Natural killer cell (primary cell): Measurements from ENCODE around the gene PSKH1. TPM values are rescaled to one million over a fixed set of nuclear protein-coding genes. Genes with fewer than 3 reads are reported as not detected.

ENCODE experiments used
- ATAC-seq, 3 donors: fragments of 150-1000 bp in 2 of 3; fragments of 200-7000 bp in 1 of 3; cut with Tn5 transposase; 1 replicate in 1 of 3; 2 replicates in 2 of 3; pipeline ENCODE4 v1.10.0; 2021; ENCODE audit warnings: mild to moderate bottlenecking in 2 of 3, moderate library complexity in 2 of 3
- DNase-seq, 2 donors: peaks; one replicate each; pipeline versions ENCODE4 v3.0.0 to v3.0.0-alpha.2; 2013 to 2021; ENCODE audit warnings: mixed read lengths in 1 of 2
- H3K27ac ChIP-seq: one replicate; pipeline ENCODE4 v1.5.1; 2013; ENCODE audit warnings: mild to moderate bottlenecking, low read length
- H3K27me3 ChIP-seq: one replicate; pipeline ENCODE4 v1.6.1; 2013; ENCODE audit warnings: low read length; ENCODE audit not compliant: control insufficient read depth, insufficient read depth
- H3K36me3 ChIP-seq: one replicate; pipeline ENCODE4 v1.6.1; 2013; ENCODE audit warnings: low read length; ENCODE audit not compliant: control insufficient read depth, insufficient read depth
- H3K4me1 ChIP-seq: one replicate; pipeline ENCODE4 v1.6.1; 2013; ENCODE audit warnings: low read length; ENCODE audit not compliant: control insufficient read depth, insufficient read depth
- H3K4me3 ChIP-seq: one replicate; pipeline ENCODE4 v1.5.1; 2013; ENCODE audit warnings: low read length
- H3K9me3 ChIP-seq: one replicate; pipeline ENCODE4 v1.6.1; 2013; ENCODE audit warnings: low read length; ENCODE audit not compliant: control insufficient read depth, insufficient read depth
- H3K27ac Mint-ChIP-seq, 2 donors: one replicate each; pipeline ENCODE4 v1.8.0; 2022; ENCODE audit warnings: mild to moderate bottlenecking in 2 of 2, mixed read lengths in 2 of 2, moderate library complexity in 1 of 2
- H3K27me3 Mint-ChIP-seq, 2 donors: one replicate each; pipeline ENCODE4 v1.8.0; 2022; ENCODE audit warnings: low read depth in 2 of 2, mixed read lengths in 2 of 2
- H3K36me3 Mint-ChIP-seq: one replicate; pipeline ENCODE4 v1.8.0; 2022; ENCODE audit warnings: mixed read lengths
- H3K4me1 Mint-ChIP-seq, 2 donors: one replicate each; pipeline ENCODE4 v1.8.0; 2022; ENCODE audit warnings: mixed read lengths in 2 of 2
- H3K4me3 Mint-ChIP-seq: one replicate; pipeline ENCODE4 v1.8.0; 2022; ENCODE audit warnings: mild to moderate bottlenecking, moderate library complexity, mixed read lengths
- H3K9me3 Mint-ChIP-seq, 2 donors: one replicate each; pipeline ENCODE4 v1.8.0; 2022; ENCODE audit warnings: mixed read lengths in 2 of 2
- whole genome bisulfite sequencing: methylation state at CpG from one replicate; pipeline ENCODE4 v1.1.7; 2013; ENCODE audit warnings: missing lambda C conversion rate; ENCODE audit not compliant: insufficient coverage; 5-methylcytosine and 5-hydroxymethylcytosine counted together
- intact Hi-C: fragments of 100-400 bp; cut with micrococcal nuclease; formaldehyde crosslinking; loops from one replicate; pipeline ENCODE4 v1.14.2; 2022
- total RNA-seq, 4 donors: library from RNA; stranded (reverse); fragments of 120-200 nt in 1 of 4; gene quantifications; one replicate each; pipeline versions ENCODE4 v1.2.3 to v1.2.4, GENCODE V29; 2013 to 2022
- TF ChIP-seq, protein P1 (sequence below): fragments of 200-600 bp; IDR thresholded peaks from one replicate; pipeline ENCODE4 v1.8.0; 2022; ENCODE audit warnings: antibody characterized with exemption

The PSKH1 gene
- total RNA-seq, 3 donors from 2014 or later (not counting 1 experiment from before 2014, with no cell fraction given): 16.8 to 24.7 (median 19.5) TPM

DNA sequence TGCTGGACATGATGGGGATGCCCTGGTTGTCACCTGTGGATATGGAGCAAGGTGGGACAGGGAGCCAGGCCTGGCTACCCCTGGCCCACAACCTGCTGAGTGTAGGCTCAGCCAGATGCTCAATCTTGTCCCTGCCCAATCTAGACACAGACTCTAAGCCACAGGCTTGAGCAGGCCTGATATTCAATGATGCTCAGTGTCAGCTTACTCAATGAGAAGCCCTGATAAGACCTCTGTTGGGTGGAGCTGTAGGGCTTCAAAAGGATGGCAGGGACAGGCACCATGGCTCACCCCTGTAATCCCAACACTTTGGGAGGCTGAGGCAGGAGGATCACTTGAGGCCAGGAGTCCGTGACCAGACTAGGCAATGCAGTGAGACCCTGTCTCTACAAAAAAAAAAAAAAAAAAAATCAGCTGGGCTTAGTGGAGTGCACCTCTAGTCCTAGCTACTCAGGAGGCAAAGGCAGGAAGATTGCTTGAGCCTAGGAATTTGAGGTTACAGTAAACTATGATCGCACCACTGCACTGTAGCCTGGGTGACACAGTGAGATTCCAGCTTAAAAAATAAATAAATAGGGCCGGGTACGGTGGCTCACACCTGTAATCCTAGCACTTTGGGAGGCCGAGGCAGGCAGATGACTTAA, 47.5 kb downstream of the PSKH1 start:
- Histone ChIP-seq H3K9me3 (no peaks in the 10 kb centered on the region), H3K36me3 (peaks cover 11% of the 10 kb centered on the region), H3K27me3 (no peaks in the 10 kb centered on the region), H3K4me1 (peaks cover 43% of the 10 kb centered on the region), H3K27ac (no peak overlapping the region), H3K4me3 (no peak overlapping the region)
- no peak overlapping the region for H3K4me3 Mint-ChIP-seq
- TF ChIP-seq, protein P1, sequence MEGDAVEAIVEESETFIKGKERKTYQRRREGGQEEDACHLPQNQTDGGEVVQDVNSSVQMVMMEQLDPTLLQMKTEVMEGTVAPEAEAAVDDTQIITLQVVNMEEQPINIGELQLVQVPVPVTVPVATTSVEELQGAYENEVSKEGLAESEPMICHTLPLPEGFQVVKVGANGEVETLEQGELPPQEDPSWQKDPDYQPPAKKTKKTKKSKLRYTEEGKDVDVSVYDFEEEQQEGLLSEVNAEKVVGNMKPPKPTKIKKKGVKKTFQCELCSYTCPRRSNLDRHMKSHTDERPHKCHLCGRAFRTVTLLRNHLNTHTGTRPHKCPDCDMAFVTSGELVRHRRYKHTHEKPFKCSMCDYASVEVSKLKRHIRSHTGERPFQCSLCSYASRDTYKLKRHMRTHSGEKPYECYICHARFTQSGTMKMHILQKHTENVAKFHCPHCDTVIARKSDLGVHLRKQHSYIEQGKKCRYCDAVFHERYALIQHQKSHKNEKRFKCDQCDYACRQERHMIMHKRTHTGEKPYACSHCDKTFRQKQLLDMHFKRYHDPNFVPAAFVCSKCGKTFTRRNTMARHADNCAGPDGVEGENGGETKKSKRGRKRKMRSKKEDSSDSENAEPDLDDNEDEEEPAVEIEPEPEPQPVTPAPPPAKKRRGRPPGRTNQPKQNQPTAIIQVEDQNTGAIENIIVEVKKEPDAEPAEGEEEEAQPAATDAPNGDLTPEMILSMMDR: no peak
- intact Hi-C loops: no loop called here
- no peak for ATAC-seq
- H3K36me3 Mint-ChIP-seq: no peaks in the 10 kb centered on the region
- peaks cover 30 to 38% of the 10 kb centered on the region in 2 donors for H3K4me1 Mint-ChIP-seq
- WGBS: 99% methylated on average over 5 of the region's 5 CpGs
- H3K27ac Mint-ChIP-seq: peak overlapping the region; percentile 56 to 84
- no peak for DNase-seq
- no peaks in the 10 kb centered on the region for H3K27me3 Mint-ChIP-seq
- H3K9me3 Mint-ChIP-seq: no peaks in the 10 kb centered on the region

DNA sequence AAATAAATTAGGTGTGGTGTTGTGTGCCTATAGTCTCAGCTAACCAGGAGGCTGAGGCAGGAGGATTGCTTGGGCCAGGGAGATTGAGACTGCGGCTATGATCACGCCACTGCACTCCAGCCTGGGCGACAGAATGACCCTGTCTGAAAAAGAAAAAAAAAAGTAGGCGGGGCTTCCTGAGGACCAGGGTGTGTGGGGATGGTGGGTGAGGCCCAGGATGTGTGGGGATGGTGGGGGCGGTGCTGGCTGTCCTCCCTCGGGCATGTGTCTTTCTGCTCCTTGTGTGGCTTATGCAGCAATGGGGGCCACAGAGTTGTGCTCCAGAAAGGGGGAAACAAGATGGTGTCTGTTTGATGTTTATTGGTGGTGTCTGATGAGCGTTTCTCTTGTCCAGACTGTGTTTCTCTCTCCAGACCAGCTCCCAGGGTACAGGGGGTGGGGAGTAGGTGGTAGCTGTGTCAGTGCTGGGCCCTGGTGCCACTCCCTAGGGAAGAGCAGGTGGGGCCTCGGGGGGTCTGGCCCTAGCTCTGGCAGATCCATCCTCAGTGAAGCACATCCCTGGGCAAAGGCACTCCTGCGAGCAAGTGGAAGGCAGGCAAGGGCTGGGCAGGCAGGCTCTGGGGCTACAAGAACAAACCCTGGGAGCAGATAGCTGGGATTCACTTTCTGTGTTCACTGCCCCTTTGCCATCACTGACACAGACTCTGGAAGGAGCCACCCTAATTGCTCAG, 48.6 kb downstream of the PSKH1 start:
- no peak overlapping the region for H3K4me3 Mint-ChIP-seq
- intact Hi-C loops: no loop called here
- WGBS: 78% methylated on average over 9 of the region's 9 CpGs

DNA sequence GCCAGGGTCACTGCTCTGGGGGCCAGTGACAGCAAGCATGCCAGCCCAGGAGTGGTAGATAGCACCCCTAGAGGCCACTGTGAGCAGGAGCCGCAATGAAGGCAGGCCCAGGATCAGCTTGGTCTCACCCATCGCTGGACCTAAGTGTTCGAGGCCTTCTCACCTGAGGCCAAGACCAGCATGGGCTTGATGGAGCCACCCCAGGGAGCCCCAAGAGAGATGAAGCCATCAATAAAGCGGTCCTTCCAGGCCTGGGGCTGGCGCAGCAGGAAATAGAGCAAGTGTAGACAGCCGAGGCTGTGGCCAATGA, 49.1 kb downstream of the PSKH1 start:
- TF ChIP-seq, protein P1: peak; percentile 60
- H3K27ac Mint-ChIP-seq: peak overlapping the region in 1 of 2 donors; percentile 45
- DNase-seq: peak in 1 of 2 donors; percentile 60
- H3K36me3 ChIP-seq: peaks cover 17% of the 10 kb centered on the region
- WGBS: 88% methylated on average over 6 of the region's 6 CpGs
- no peak overlapping the region for H3K27ac ChIP-seq
- H3K4me3 Mint-ChIP-seq: no peak overlapping the region
- H3K9me3 ChIP-seq: no peaks in the 10 kb centered on the region
- H3K4me1 ChIP-seq: peaks cover 37% of the 10 kb centered on the region
- intact Hi-C loops: no loop called here
- H3K27me3 ChIP-seq: no peaks in the 10 kb centered on the region
- H3K36me3 Mint-ChIP-seq: no peaks in the 10 kb centered on the region
- no peak overlapping the region for H3K4me3 ChIP-seq
- peaks cover 21 to 28% of the 10 kb centered on the region in 2 donors for H3K4me1 Mint-ChIP-seq
- no peaks in the 10 kb centered on the region for H3K9me3 Mint-ChIP-seq
- H3K27me3 Mint-ChIP-seq: no peaks in the 10 kb centered on the region
- peak in 2 of 3 donors; percentile 78 to 83 for ATAC-seq

More for the DNA sequence above, 48.6 kb downstream of the PSKH1 start:
- no peaks in the 10 kb centered on the region for H3K27me3 Mint-ChIP-seq
- peaks cover 26 to 33% of the 10 kb centered on the region in 2 donors for H3K4me1 Mint-ChIP-seq
- H3K27me3 ChIP-seq: no peaks in the 10 kb centered on the region
- H3K9me3 Mint-ChIP-seq: no peaks in the 10 kb centered on the region
- H3K4me3 ChIP-seq: no peak overlapping the region
- no peak overlapping the region for H3K27ac ChIP-seq
- peaks cover 42% of the 10 kb centered on the region for H3K4me1 ChIP-seq
- ATAC-seq: no peak
- no peak for DNase-seq
- TF ChIP-seq, protein P1: no peak
- H3K9me3 ChIP-seq: no peaks in the 10 kb centered on the region
- peaks cover 17% of the 10 kb centered on the region for H3K36me3 ChIP-seq
- no peaks in the 10 kb centered on the region for H3K36me3 Mint-ChIP-seq
- peak overlapping the region; percentile 29 to 45 for H3K27ac Mint-ChIP-seq
